NCI-H345 (cell line): Measurements from ENCODE around the gene CHST1.

Experiments used
- DNase-seq: peaks from one replicate; lab custom pipeline; 2025; lab: John Stamatoyannopoulos, UW

CHST1 gene

GRCh38 chr11:45674481-45675190, 9.2 kb upstream of the CHST1 start:
- no peak for DNase-seq

GRCh38 chr11:45673441-45673840, 8.0 kb upstream of the CHST1 start:
- DNase-seq, result no peak

GRCh38 chr11:45672593-45672992, 7.2 kb upstream of the CHST1 start:
- DNase-seq, result no peak

- DNase-seq, result no peak
Observed at GRCh38 chr11:45671246-45672171, 6.1 kb upstream of the CHST1 start.

- no peak for DNase-seq
Observed at GRCh38 chr11:45670386-45671135, 5.1 kb upstream of the CHST1 start.

- DNase-seq, result no peak
Observed at GRCh38 chr11:45669956-45670355, 4.5 kb upstream of the CHST1 start.

- peak; percentile 19 for DNase-seq
Observed at GRCh38 chr11:45669146-45669545, 3.7 kb upstream of the CHST1 start.

- no peak for DNase-seq
Observed at GRCh38 chr11:45667929-45668680, 2.7 kb upstream of the CHST1 start.

- DNase-seq, result no peak
Observed at GRCh38 chr11:45666648-45667642, 1.5 kb upstream of the CHST1 start.

GRCh38 chr11:45665933-45666647, 668 bp upstream of the CHST1 start:
- peak; percentile 44 for DNase-seq

- peak; percentile 30 for DNase-seq
Observed at GRCh38 chr11:45664376-45665205, 831 bp downstream of the CHST1 start.

GRCh38 chr11:45663486-45664375, 1.7 kb downstream of the CHST1 start:
- peak; percentile 16 for DNase-seq

- no peak for DNase-seq
Observed at GRCh38 chr11:45662665-45663485, 2.5 kb downstream of the CHST1 start.

GRCh38 chr11:45662096-45662664, 3.2 kb downstream of the CHST1 start:
- no peak for DNase-seq

GRCh38 chr11:45661439-45662055, 3.9 kb downstream of the CHST1 start:
- no peak for DNase-seq
